IPS-18c (cell line): ENCODE data around the gene STK25.

Experiments
- H3K4me3 ChIP-seq: 2 replicates; pipeline ENCODE4 v1.7.0; 2013; ENCODE audit warnings: low read depth, mild to moderate bottlenecking, low read length, moderate library complexity; ENCODE audit not compliant: insufficient read depth
- H3K9me3 ChIP-seq: one replicate; pipeline ENCODE4 v1.6.1; 2013; ENCODE audit warnings: mild to moderate bottlenecking, low read length, moderate library complexity; ENCODE audit not compliant: control insufficient read depth, insufficient read depth

The STK25 gene

DNA sequence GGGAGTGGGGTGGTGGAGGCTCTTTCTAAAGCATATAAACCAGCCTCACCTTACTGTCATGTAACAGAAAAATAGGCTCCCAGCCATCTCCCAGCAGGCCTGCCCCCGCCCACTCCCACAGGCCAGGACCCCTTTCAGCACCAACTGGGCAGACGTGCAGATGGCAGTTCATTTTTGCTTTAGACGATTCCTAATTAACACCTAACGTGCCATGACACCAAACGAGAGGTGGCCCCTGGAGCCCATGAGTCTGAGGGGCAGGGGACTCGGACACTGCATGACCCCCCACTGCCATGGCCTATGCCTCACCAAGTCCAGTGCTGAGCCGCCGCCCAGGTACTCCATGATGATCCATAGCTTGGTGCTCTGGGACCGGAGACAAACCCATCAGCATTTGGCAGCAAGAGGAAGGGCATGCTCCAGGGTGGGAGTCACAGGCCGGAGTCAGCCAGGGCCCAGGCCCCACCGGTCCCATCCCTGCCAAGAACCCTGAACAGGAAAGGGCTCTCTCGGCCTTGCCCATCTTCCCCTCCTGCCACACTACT, 7.9 kb downstream of the STK25 start:
- Histone ChIP-seq H3K4me3 (no peak overlapping the region), H3K9me3 (no peaks in the 10 kb centered on the region)

DNA sequence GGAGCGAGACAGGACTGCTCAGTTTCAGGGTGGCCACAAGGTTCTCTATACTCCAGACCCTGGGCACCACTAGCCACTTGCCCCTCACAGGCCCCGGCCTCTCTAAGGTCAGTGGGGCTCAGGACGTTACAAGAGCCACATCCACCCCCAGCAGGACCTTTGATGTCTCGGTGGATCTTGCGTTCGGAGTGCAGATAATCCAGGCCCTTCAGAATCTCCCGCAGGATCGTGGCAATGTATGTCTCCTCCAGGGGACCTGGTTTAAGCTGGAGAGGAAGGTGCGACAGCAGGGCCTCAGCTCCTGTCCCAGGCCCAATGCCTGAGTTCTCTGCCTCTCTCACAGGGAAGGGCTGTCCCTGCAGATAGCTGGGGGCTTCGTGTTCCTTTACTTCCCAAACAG, 8.4 kb downstream of the STK25 start:
- H3K9me3 ChIP-seq = no peaks in the 10 kb centered on the region
- H3K4me3 ChIP-seq = no peak overlapping the region

DNA sequence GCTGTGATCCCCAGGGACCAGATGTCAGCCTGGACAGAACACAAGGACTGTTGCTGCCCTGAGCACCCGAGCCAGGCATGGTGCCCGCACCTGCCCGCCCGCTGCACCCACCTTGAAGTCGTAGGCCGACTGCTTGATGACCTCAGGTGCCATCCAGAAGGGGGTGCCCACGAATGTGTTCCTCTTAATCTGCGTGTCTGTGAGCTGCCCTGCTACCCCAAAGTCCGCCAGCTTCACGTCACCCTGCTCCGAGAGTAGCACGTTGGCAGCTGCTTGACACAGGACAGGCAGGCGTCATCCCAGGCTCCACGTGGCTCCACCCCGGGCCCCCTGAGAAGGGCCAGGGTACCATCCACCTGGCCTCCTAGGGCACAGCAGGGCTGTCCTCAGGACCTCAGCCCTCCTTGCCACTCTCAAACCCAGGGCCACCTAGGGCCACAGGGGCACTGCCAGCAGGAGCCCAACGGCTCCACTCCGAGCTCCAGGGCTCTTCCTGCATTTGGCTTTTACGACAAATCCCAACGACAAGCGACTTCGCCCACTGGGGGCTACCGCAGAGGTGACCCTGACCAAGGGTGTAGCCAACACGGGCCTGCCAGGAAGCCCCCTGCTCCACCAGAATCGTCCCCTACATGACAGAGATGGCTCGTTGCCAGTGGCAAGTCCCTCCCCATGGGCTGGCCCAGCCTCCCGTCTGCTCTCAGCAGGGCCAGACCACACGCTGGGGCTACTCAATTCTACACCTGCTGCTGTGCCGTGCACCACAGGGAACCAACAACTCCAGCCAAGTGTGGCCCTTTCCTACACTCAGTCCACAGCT, 9.0 kb downstream of the STK25 start:
- no peak overlapping the region for H3K4me3 ChIP-seq
- H3K9me3 ChIP-seq = no peaks in the 10 kb centered on the region

DNA sequence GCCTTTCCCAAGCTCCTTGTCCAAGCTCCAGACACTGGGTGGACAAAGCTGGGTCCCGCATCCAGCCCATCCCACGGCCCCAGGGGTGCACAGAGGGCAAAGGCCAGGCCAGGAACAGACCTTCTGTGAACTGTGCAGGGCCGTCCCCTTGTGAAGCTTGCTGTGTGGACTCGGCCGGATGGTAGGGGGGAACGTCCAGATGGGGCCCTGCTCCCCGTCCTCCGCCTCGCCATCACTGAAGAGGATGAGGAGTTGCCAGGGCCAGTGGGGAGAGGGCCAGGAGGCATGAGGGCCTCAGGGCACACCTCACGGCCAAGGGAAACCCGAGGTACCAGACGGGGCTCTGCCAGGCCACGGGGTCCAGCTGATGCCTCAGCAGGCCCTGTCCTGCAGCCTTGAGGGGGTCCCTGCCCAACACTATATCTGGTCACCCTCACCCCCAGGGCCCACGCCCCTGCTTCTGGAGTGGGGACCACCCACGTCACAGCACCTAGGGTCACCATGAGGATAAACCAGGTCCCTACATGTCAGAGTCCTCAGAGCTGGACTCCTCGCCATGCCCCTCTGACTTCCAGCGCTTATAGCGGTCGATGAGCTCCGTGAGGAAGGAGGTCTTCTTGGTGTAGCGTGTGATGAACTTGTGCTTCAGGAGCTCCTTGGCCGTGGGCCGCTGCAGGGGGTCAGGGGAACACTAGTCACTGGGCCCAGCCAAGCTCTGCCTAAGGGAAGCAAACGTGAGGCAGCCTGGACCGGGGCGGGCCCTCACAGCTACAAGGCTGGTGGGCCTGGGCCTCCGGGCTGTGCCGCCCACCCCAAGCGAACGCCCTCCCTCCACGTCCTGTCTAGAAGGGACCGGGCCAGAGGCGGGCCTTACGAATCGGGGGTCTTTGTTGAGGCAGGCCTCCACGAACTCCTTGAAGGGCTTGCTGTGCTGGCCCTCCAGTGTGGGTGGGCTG, 10.0 kb downstream of the STK25 start:
- no peaks in the 10 kb centered on the region for H3K9me3 ChIP-seq
- no peak overlapping the region for H3K4me3 ChIP-seq

DNA sequence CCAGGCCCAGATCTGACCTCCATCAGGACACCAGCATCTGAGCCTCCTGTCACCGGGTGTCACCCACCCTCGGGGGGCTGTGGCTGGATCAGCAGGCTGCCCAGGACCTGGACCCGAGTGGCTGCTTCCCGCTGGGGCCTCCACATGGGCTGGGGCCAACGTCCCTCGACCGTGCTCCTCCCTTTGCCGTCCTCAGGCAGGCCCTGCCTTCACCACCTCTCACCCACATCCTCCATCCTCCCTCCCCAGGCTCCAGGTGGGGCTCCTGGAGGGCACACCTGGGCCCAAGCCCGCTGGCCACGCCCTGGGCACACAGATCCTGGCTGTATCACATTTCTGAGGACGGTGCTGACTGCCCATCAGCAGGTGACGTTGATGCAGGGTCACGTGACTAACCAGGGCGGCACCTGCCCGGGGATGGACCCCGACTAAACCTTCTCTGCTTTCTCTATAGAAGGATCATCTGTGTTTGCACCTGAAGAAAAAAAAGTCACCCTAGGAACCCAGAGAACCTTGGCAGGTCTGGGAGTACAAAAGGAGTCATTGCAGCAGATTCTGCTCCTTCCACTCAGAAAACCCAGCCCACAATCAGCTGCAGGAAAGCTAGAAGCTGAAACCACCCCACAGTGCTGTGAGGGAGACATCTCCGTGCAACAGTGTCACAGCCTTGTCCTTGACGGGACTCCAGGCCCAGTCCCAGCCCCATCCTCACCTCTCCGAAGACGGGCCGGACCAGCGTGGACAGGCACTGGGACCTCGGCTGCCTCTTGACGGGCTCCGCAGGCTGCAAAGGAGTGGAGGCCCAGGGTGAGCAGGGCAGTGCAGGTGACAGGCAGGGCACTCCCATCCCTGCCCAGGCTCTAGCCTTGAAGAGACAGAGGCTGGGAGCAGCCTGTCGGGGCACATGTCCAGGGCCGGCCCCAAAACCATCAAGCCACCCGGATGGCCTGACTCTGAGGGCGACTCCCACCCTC, 11.2 kb downstream of the STK25 start:
- Histone ChIP-seq H3K4me3 (no peak overlapping the region), H3K9me3 (no peaks in the 10 kb centered on the region)

DNA sequence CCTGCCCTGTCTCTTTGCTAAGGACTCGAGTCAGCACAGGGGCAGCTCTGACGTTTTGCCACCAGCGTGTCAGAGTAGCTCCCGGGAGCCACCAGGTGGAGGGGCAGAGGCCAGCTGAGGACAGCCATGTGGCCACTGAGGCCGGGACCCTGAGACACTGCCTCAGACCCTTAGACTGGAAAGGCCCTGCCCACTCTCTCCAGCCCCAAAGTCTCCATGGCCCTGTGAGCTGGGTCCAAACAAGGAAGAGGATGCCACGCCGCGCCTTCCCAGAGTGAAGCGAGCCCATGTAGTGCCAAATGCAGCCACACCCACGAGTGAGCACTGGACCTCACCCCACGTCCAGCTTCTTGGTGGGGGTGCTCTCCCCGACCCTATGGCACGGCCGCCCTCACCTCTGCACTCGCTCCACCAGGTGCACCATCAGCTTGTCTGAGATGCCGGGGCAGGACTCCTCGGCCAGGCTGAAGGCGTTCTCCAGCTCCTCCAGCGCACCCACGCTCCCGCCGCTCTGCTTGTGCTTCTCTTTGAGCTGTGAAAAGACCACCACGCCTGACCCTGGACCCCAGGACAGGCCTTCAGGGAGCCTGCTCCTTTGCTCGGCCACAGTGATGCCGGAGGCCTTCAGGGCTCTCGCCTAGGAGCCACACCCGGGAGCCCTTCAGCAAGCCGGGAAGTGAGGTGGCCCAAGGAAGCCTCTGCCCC, 12.2 kb downstream of the STK25 start:
- Histone ChIP-seq H3K9me3 (no peaks in the 10 kb centered on the region), H3K4me3 (no peak overlapping the region)

DNA sequence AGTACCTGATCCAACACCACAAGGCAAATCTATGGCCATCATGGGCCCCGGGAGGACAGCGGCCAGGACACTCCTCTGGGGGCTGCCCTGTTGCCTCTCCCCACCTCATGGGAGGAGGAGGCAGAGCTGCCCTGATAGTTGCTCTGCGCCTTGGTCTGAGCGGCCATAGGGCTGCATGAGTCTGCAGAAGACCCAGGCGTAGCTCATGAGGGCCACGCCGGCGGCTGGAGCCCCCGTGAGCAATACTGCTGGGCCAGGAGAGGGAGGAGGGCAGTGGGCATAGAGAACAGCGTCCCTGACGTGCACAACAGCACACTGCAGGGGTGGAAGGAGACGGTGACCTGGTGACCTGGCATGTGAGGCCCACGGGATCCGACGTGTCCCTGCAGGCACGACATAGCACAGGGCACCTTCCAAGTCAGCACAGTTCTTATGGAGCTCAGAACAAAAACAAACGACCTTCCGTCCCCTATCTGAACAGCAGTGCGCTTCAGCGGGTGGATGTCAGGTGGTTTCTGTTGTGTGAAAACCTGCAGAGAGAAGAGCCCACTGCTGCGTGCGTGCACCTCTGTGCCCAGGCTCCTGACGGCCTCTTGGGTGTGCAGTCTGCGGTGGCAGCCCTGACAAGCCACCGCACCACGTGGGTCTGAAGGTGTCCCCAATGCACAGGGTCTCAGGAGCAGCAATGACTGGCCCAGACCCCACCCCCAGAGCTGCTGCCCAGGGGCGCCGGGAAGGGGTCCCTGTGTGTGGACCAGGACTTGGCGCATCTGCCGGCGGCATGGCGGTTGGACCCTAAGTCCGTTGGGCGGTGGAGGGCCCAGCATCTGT, 13.0 kb downstream of the STK25 start:
- H3K9me3 ChIP-seq = no peaks in the 10 kb centered on the region
- H3K4me3 ChIP-seq = no peak overlapping the region

DNA sequence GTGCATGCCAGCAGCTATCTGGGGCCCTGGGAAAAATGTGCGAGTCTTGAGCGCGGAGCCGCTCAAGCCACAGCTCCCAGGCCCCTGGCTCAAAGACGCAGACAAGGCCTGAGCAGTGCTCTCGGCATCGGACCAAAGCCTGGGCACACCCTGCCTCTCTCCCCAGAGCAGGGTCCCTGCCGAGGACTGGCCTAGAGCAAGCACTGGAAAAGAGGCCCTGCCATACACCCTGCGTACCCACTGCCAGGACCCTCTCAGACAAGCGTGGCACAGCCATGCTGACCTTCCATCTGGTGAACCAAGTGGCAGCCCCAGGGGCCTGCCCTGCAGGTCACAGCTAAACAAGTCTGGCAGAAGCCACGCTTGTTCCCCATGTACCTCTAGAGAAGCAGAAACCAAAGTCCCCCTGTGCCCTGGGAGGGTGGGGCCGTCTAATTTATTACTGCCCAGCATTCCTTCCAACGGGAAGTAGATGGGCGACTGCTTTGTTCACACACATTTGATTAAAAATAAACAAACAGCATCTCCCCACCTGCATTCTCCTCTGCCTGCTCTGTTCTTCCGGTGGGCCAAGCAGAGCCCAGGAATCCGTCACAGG, 14.0 kb downstream of the STK25 start:
- Histone ChIP-seq H3K4me3 (no peak overlapping the region), H3K9me3 (no peaks in the 10 kb centered on the region)

DNA sequence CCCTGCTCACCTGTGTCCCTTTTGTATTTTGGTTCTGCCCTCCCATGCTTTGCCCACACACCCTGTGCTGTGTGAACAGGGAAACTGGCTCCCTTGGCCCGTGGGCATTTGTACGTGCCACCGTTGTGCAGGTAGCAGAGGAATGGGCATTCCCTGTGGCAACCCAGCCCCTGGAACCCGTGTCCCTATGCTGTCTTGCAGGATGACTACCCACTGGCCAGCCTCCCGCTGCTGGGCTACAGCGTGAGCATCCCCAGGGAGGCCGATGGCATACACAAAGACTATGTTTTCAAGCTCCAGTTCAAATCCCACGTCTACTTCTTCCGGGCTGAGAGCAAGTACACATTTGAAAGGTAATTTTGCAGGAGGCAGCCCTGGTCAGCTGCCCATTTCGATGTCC, 15.3 kb downstream of the STK25 start:
- Histone ChIP-seq H3K9me3 (no peaks in the 10 kb centered on the region), H3K4me3 (no peak overlapping the region)

DNA sequence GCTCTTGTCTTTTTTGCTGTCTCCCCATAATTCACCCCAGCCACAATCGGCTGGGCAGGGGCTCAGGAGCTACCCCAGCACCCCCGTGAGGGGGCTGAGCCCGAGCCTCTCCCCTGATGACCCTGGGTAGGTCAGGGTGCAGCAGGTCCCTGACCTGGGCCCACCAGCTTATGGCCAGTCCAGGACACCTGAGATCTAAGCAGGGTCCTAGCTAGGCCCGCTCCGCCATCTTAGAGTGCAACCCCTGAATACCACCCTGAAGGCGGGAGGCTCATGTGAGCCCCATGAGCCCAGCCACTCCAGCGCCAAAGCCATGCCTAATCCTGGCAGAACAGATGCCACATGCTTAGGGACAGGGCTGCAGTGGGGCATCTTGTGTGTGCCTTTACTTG, 16.2 kb downstream of the STK25 start:
- no peaks in the 10 kb centered on the region for H3K9me3 ChIP-seq
- no peak overlapping the region for H3K4me3 ChIP-seq

DNA sequence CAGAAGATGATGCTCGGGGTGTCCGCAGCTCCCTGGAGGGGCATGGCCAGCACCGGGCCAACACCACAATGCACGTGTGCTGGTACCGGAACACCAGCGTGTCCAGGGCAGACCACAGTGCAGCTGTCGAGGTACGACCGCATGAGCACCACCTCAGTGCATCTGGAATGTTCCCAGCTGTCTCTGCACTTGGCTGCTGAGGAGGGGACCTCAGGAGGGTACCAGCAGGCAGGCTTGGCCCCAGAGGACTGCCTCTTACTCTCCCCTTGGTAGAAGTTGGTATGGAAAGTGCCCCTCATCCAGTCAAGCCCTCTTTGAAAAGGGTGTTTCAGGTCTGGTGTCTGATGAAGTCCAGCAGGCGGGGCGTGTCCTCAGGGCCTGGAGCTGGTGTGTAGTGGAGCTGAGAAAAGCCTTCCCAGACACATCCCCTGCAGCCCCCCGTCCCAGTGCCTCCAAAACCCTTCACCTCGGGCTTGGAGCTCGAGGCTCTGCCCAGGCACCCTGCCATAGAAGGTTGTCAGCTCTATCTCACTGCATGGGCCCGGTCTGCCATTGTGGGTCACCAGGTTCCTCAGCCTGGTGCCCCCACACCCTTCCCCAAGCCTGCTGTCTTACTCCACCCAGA, 16.7 kb downstream of the STK25 start:
- H3K9me3 ChIP-seq = no peaks in the 10 kb centered on the region

DNA sequence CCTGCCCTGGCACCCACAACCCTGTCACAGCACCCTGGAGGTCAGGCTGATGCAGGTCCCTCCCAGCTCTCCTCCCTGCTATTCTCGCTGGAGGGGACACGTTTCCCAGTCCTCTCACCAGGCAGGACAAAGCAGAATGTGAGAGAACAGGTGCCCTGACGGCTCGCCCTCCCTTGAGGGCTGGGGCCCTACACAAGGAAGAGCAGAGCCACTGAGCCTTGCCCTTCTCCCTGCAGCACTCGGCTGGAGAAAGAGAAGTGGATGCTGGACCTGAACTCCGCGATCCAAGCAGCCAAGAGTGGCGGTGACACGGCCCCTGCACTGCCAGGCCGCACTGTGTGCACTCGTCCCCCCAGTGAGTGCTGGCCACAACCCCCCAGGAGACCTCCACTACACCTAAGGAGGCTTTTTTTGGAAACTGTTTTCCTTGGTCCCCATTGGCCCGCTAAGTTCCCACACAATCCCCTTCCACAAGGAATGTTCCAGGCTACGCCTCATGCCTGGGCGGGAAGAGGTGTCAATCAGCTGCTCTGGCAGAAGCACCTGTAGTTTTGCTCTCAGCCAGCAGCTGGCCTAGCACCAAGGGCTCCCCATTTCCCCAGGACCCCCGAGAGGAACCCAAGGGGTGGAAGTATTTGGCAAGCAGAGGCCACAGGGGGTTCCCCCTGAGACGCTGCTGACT, 17.4 kb downstream of the STK25 start:
- Histone ChIP-seq H3K9me3 (no peaks in the 10 kb centered on the region), H3K4me3 (no peak overlapping the region)

More for the DNA sequence above, 16.7 kb downstream of the STK25 start:
- no peak overlapping the region for H3K4me3 ChIP-seq

DNA sequence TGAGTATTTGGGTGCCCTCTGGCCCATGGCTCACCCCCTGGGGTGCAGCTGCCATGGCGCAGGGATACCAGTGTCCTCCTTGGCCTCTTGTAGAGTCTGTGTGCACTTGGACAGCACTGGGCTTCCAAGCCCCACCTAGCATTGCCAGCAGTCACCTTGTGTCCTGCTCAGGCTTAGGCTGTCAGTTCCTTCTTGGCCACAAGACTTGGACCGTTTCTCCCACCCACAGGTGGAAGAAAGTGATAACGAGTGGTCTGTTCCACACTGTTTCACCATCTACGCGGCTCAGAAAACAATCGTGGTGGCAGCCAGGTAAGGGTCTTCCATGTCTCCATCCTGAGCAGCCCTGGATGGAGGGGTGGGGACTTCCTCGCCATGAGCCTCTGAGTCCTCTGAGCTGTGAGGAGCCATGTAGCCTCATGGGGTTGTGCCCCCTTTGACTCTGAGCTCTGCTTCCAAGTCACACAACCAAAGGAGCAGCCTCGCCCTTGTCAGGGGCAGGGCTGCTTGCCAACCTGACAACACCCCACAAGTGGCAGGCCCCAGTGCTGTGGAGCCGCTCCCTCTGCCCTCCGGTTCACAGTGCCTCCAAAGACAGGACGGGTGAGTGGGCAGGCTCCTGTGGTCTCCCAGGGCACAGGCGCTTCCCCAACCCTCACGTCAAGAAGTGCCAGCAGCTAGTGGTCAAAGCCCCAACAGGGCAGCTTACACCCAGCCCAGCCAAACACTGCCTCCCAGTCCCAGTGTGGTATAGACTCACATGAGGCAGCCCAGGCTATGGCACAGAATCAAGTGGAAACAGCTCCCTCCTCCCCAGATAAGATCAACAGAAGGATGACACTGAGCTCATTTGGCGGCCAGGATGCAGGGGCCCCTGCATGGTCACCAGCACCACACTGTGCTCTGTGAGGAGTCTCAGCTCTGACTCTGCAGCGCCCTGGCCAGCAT, 18.4 kb downstream of the STK25 start:
- Histone ChIP-seq H3K4me3 (no peak overlapping the region), H3K9me3 (no peaks in the 10 kb centered on the region)
